ENCODE data around the gene MERTK. TPM values are rescaled to one million over a fixed set of nuclear protein-coding genes. Genes with fewer than 3 reads are reported as not detected.

MERTK gene
- total RNA-seq, 1 experiment from 2014 or later: 2.5 TPM

GRCh38 chr2:112045446-112046014 is 147.1 kb downstream of the MERTK start:
- no peaks in the 10 kb centered on the region for H3K27me3 ChIP-seq (ENCODE audit: low read length)
- no peaks in the 10 kb centered on the region for H3K36me3 ChIP-seq (ENCODE audit: low read depth, low read length)
- H3K27ac ChIP-seq (ENCODE audit: low read length): no peak overlapping the region
- CTCF ChIA-PET: no interaction called here
- H3K9me2 ChIP-seq (replicated peaks; ENCODE audit: low read length): no peaks in the 10 kb centered on the region
- H3K4me2 ChIP-seq (ENCODE audit: low read length): no peak overlapping the region
- H3F3A ChIP-seq (ENCODE audit: low read length, unreplicated experiment): no peaks in the 10 kb centered on the region
- no TSS peak for BruUV-seq (replicated peaks)
- no peak overlapping the region for H2AFZ ChIP-seq (ENCODE audit: low read length)
- no peak overlapping the region for H3K9ac ChIP-seq (ENCODE audit: low read length)
- POLR2A ChIA-PET (ENCODE audit: unreplicated experiment): no interaction called here
- no peaks in the 10 kb centered on the region for H3K79me2 ChIP-seq (ENCODE audit: low read length)
- DNase-seq (no peak), ATAC-seq (no peak)
- no peak overlapping the region for H3K4me3 ChIP-seq (ENCODE audit: low read length)
- peaks cover 5% of the 10 kb centered on the region for H3K4me1 ChIP-seq (ENCODE audit: insufficient read depth, low read length)
- H4K20me1 ChIP-seq (ENCODE audit: low read length): no peaks in the 10 kb centered on the region
- intact Hi-C loops (cut with micrococcal nuclease): no loop called here
- TF ChIP-seq EZH2 (IDR thresholded peaks at IDR 0.05; ENCODE audit: low read length, unreplicated experiment) (no peak), EZH2phosphoT487 (IDR thresholded peaks at IDR 0.05; ENCODE audit: borderline replicate concordance, low read length) (no peak)
- TF ChIP-seq, protein P1, sequence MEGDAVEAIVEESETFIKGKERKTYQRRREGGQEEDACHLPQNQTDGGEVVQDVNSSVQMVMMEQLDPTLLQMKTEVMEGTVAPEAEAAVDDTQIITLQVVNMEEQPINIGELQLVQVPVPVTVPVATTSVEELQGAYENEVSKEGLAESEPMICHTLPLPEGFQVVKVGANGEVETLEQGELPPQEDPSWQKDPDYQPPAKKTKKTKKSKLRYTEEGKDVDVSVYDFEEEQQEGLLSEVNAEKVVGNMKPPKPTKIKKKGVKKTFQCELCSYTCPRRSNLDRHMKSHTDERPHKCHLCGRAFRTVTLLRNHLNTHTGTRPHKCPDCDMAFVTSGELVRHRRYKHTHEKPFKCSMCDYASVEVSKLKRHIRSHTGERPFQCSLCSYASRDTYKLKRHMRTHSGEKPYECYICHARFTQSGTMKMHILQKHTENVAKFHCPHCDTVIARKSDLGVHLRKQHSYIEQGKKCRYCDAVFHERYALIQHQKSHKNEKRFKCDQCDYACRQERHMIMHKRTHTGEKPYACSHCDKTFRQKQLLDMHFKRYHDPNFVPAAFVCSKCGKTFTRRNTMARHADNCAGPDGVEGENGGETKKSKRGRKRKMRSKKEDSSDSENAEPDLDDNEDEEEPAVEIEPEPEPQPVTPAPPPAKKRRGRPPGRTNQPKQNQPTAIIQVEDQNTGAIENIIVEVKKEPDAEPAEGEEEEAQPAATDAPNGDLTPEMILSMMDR (conservative IDR thresholded peaks at IDR 0.05; ENCODE audit: low read depth, low read length): no peak
- H3K9me3 ChIP-seq (ENCODE audit: low read length): no peaks in the 10 kb centered on the region

GRCh38 chr2:112046231-112046630 is 147.8 kb downstream of the MERTK start:
- POLR2A ChIA-PET (ENCODE audit: unreplicated experiment): interaction anchor here (0.6 kb wide), 1 partner anchor 76 kb away, joined by 4 read pairs; no protein-coding TSS in a partner anchor
- Histone ChIP-seq H3K4me2 (ENCODE audit: low read length) (no peak overlapping the region), H3K79me2 (ENCODE audit: low read length) (no peaks in the 10 kb centered on the region), H2AFZ (ENCODE audit: low read length) (no peak overlapping the region), H3K36me3 (ENCODE audit: low read depth, low read length) (no peaks in the 10 kb centered on the region), H3K27me3 (ENCODE audit: low read length) (no peaks in the 10 kb centered on the region), H3K9me2 (replicated peaks; ENCODE audit: low read length) (no peaks in the 10 kb centered on the region), H3K9me3 (ENCODE audit: low read length) (no peaks in the 10 kb centered on the region), H3K4me1 (ENCODE audit: insufficient read depth, low read length) (peaks cover 1% of the 10 kb centered on the region), H3K9ac (ENCODE audit: low read length) (no peak overlapping the region), H3F3A (ENCODE audit: low read length, unreplicated experiment) (no peaks in the 10 kb centered on the region), H3K4me3 (ENCODE audit: low read length) (no peak overlapping the region), H3K27ac (ENCODE audit: low read length) (no peak overlapping the region), H4K20me1 (ENCODE audit: low read length) (no peaks in the 10 kb centered on the region)
- ATAC-seq (no peak), DNase-seq (no peak)
- BruUV-seq (replicated peaks): no TSS peak
- intact Hi-C loops (cut with micrococcal nuclease): no loop called here
- no peak for TF ChIP-seq EZH2phosphoT487 (IDR thresholded peaks at IDR 0.05; ENCODE audit: borderline replicate concordance, low read length)
- TF ChIP-seq EZH2 (IDR thresholded peaks at IDR 0.05; ENCODE audit: low read length, unreplicated experiment): no peak
- TF ChIP-seq, protein P1 (conservative IDR thresholded peaks at IDR 0.05; ENCODE audit: low read depth, low read length): no peak
- CTCF ChIA-PET: no interaction called here

GRCh38 chr2:112047537-112048235 is 149.3 kb downstream of the MERTK start:
- Histone ChIP-seq H3F3A (ENCODE audit: low read length, unreplicated experiment) (no peaks in the 10 kb centered on the region), H3K4me3 (ENCODE audit: low read length) (no peak overlapping the region), H3K36me3 (ENCODE audit: low read depth, low read length) (no peaks in the 10 kb centered on the region), H3K27me3 (ENCODE audit: low read length) (no peaks in the 10 kb centered on the region), H3K27ac (ENCODE audit: low read length) (no peak overlapping the region), H2AFZ (ENCODE audit: low read length) (no peak overlapping the region), H4K20me1 (ENCODE audit: low read length) (no peaks in the 10 kb centered on the region), H3K79me2 (ENCODE audit: low read length) (no peaks in the 10 kb centered on the region), H3K4me2 (ENCODE audit: low read length) (no peak overlapping the region), H3K9me2 (replicated peaks; ENCODE audit: low read length) (no peaks in the 10 kb centered on the region), H3K9ac (ENCODE audit: low read length) (no peak overlapping the region), H3K9me3 (ENCODE audit: low read length) (no peaks in the 10 kb centered on the region), H3K4me1 (ENCODE audit: insufficient read depth, low read length) (no peaks in the 10 kb centered on the region)
- ChIA-PET POLR2A (ENCODE audit: unreplicated experiment) (no interaction called here), CTCF (interaction anchor here (0.7 to 0.8 kb wide), 3 partner anchors 57 to 150 kb away, joined by 3 read pairs; no protein-coding TSS in a partner anchor)
- TF ChIP-seq EZH2phosphoT487 (IDR thresholded peaks at IDR 0.05; ENCODE audit: borderline replicate concordance, low read length): no peak
- TF ChIP-seq, protein P1 (conservative IDR thresholded peaks at IDR 0.05; ENCODE audit: low read depth, low read length): no peak
- TF ChIP-seq EZH2 (IDR thresholded peaks at IDR 0.05; ENCODE audit: low read length, unreplicated experiment): no peak
- DNase-seq (no peak), ATAC-seq (no peak)
- BruUV-seq (replicated peaks): no TSS peak
- intact Hi-C loops (cut with micrococcal nuclease): loop anchor here (1.0 kb wide), 2 partner anchors 101 to 146 kb away; no protein-coding TSS in a partner anchor
